ENCODE measurements around the gene AQP3.

DNA sequence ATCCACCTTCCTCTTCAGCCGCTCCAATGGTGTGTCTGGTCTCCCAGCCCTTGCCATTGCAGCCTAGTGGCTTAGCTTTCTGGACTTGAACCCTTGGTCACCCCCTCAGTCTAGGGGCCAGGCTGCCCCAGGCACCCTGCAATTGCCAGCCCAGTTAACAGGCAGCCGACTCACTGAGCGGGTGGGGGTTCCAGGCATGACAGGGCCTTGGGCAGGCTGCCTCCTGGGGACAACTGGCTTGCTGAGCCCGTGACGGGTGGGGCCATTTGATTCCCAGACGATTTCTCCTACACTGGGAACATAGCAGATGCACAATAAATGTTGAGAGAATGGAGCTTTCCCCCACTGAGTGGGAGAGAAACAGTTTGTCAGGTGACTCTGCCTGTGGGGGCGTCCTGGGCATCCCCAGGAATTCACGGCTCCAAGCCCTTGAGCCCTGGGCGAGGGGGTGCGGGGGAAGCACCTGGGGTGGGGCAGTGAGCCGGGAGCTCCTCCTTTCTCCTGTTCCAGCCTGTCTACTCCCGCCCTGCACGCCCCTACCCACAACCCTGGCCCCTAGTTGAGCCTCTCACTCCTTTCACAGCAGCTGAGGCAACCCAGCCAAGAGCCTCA, 32.4 kb downstream of the AQP3 start:
- TF ChIP-seq, protein P1, sequence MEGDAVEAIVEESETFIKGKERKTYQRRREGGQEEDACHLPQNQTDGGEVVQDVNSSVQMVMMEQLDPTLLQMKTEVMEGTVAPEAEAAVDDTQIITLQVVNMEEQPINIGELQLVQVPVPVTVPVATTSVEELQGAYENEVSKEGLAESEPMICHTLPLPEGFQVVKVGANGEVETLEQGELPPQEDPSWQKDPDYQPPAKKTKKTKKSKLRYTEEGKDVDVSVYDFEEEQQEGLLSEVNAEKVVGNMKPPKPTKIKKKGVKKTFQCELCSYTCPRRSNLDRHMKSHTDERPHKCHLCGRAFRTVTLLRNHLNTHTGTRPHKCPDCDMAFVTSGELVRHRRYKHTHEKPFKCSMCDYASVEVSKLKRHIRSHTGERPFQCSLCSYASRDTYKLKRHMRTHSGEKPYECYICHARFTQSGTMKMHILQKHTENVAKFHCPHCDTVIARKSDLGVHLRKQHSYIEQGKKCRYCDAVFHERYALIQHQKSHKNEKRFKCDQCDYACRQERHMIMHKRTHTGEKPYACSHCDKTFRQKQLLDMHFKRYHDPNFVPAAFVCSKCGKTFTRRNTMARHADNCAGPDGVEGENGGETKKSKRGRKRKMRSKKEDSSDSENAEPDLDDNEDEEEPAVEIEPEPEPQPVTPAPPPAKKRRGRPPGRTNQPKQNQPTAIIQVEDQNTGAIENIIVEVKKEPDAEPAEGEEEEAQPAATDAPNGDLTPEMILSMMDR (IDR thresholded peaks at IDR 0.05) = no peak
- no peak for TF ChIP-seq POLR2A (IDR thresholded peaks at IDR 0.05)
